ENCODE data around the gene SPIC. TPM values are rescaled to one million over a fixed set of nuclear protein-coding genes. Genes with fewer than 3 reads are reported as not detected.

The SPIC gene
- total and polyA plus RNA-seq, 2 of the 13 experiments (the other 11 are each of a cell fraction or from before 2014, with no cell fraction given) = not detected

DNA sequence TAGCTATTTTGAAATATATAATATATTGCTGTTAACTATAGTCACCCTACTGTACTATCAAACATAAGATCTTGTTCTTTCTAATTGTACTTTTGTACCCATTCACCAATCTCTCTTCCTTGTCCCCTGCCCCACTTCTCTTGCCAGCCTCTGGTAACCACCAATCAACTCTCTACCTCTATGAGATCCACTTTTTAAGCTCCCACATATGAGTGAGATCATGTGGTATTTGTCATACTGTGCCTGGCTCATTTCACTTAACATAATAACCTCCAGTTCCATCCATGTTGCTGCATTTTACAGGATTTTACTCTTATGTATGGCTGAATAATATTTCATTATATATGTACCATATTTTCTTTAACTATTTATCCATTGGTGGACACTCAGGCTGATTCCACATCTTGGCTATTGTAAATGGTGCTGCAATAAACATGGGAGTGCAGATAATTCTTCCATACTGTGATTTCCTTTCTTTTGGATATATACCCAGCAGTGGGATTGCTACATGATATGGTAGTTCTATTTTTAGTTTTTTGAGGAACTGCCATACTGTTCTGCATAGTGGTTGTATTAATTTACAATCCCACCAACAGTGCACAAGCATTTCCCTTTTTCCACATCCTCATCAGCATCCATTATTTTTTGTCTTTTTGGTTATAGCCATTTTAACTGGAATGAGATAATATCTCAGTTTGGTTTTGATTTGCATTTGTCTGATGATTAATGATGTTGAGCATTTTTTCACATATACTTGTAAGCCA is 33.5 kb upstream of the SPIC start:
- in situ Hi-C loops (cut with HindIII; ENCODE audit: extremely low pct_ligation_motif_present, low pct_unique_long_range_greater_than_20kb) = no loop called here
- intact Hi-C loops (cut with micrococcal nuclease; ENCODE audit: unreplicated experiment) = no loop called here
- H2AFZ ChIP-seq (ENCODE audit: low read length) = no peak overlapping the region
- no peaks in the 10 kb centered on the region for H3K9me3 ChIP-seq (ENCODE audit: low read length)
- H3K4me3 ChIP-seq (replicated peaks in 1 of 3; ENCODE audit: insufficient read depth in 1 of 3, low read depth in 2 of 3, low read length in 3 of 3) = no peak overlapping the region
- no TSS peak for BruUV-seq (replicated peaks)
- no peak for TF ChIP-seq DPF2 (CRISPR knock-in tag; IDR thresholded peaks at IDR 0.05; ENCODE audit: borderline replicate concordance, low read depth)
- no peak overlapping the region for H3K27ac ChIP-seq (ENCODE audit: extremely low read length, insufficient read depth, low read length)
- CTCF ChIA-PET (ENCODE audit: low intra/inter-chr PET ratio, low total read pairs) = no interaction called here
- DNase-seq (ENCODE audit: low spot score) (no peak), ATAC-seq (no peak), FAIRE-seq (no peak)
- H3K79me2 ChIP-seq (ENCODE audit: insufficient read depth, low read length) = no peaks in the 10 kb centered on the region
- no peaks in the 10 kb centered on the region for H3K36me3 ChIP-seq (replicated peaks in 1 of 2; ENCODE audit: control insufficient read depth in 1 of 2, insufficient read depth in 2 of 2, low read length in 2 of 2)
- no peak overlapping the region for H3K4me2 ChIP-seq (ENCODE audit: low read depth, low read length)
- POLR2A ChIA-PET = no interaction called here
- no peak overlapping the region for H3K9ac ChIP-seq (ENCODE audit: insufficient read depth, low read depth, low read length)
- no peaks in the 10 kb centered on the region for H4K20me1 ChIP-seq (ENCODE audit: insufficient read depth, low read length)
- no peaks in the 10 kb centered on the region for H3K4me1 ChIP-seq (ENCODE audit: insufficient read depth, low read length)
- peaks cover 0 to 5% of the 10 kb centered on the region in 2 experiments; a peak in 2 of 5 replicates for H3K27me3 ChIP-seq (ENCODE audit: control insufficient read depth in 1 of 2, insufficient read depth in 2 of 2, low read length in 2 of 2)

DNA sequence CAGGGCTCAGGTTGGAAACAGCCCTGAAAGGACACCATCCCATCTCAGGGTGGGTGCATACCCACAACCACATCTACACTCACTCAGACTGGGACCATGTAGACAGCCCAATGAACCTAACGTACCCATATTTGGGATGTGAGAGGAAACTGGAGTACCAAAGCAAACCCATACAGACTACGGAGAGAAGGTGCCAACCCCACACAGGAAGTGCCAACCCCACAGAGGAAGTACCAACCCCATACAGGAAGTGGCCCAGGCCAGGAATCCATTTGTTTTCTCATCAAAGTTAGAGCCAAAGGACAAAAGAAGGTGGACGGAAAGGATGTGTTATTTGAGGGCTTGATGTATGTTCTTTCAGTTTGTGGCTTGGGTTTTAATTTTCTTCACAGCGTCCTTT is 19.5 kb upstream of the SPIC start:
- 47% methylated on average over 4 of the region's 4 CpGs for WGBS (ENCODE audit: low lambda C conversion rate)
- intact Hi-C loops (cut with micrococcal nuclease; ENCODE audit: unreplicated experiment) = no loop called here
- Histone ChIP-seq H3K27ac (ENCODE audit: extremely low read length, insufficient read depth, low read length) (no peak overlapping the region), H2AFZ (ENCODE audit: low read length) (no peak overlapping the region), H3K4me2 (ENCODE audit: low read depth, low read length) (no peak overlapping the region), H3K9me3 (ENCODE audit: low read length) (no peaks in the 10 kb centered on the region), H3K79me2 (ENCODE audit: insufficient read depth, low read length) (no peaks in the 10 kb centered on the region), H3K36me3 (replicated peaks in 1 of 2; ENCODE audit: control insufficient read depth in 1 of 2, insufficient read depth in 2 of 2, low read length in 2 of 2) (no peaks in the 10 kb centered on the region), H3K27me3 (ENCODE audit: control insufficient read depth in 1 of 2, insufficient read depth in 2 of 2, low read length in 2 of 2) (no peaks in the 10 kb centered on the region), H3K9ac (ENCODE audit: insufficient read depth, low read depth, low read length) (no peak overlapping the region), H3K4me1 (ENCODE audit: insufficient read depth, low read length) (peaks cover 9% of the 10 kb centered on the region), H4K20me1 (ENCODE audit: insufficient read depth, low read length) (no peaks in the 10 kb centered on the region), H3K4me3 (replicated peaks in 1 of 3; ENCODE audit: insufficient read depth in 1 of 3, low read depth in 2 of 3, low read length in 3 of 3) (no peak overlapping the region)
- ATAC-seq = no peak
- BruUV-seq (replicated peaks) = no TSS peak
- POLR2A ChIA-PET = no interaction called here
- no peak for TF ChIP-seq ZNF660 (CRISPR knock-in tag; IDR thresholded peaks at IDR 0.05; ENCODE audit: borderline replicate concordance, low read depth)
- 0 out of 2 replicates have a peak, but pooled peaks have one; percentile 17 for TF ChIP-seq GABPA (IDR thresholded peaks at IDR 0.05; ENCODE audit: low read depth, low read length)
- peak; percentile 40; the same call in 1 of the 2 replicates for TF ChIP-seq GABPA (CRISPR knock-in tag; IDR thresholded peaks at IDR 0.05; ENCODE audit: low read depth)
- TF ChIP-seq REXO4 (CRISPR knock-in tag; IDR thresholded peaks at IDR 0.05; ENCODE audit: borderline replicate concordance) = no peak
- TF ChIP-seq, protein P1, sequence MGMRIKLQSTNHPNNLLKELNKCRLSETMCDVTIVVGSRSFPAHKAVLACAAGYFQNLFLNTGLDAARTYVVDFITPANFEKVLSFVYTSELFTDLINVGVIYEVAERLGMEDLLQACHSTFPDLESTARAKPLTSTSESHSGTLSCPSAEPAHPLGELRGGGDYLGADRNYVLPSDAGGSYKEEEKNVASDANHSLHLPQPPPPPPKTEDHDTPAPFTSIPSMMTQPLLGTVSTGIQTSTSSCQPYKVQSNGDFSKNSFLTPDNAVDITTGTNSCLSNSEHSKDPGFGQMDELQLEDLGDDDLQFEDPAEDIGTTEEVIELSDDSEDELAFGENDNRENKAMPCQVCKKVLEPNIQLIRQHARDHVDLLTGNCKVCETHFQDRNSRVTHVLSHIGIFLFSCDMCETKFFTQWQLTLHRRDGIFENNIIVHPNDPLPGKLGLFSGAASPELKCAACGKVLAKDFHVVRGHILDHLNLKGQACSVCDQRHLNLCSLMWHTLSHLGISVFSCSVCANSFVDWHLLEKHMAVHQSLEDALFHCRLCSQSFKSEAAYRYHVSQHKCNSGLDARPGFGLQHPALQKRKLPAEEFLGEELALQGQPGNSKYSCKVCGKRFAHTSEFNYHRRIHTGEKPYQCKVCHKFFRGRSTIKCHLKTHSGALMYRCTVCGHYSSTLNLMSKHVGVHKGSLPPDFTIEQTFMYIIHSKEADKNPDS (CRISPR knock-in tag; IDR thresholded peaks at IDR 0.05) = no peak
- in situ Hi-C loops (cut with HindIII; ENCODE audit: extremely low pct_ligation_motif_present, low pct_unique_long_range_greater_than_20kb) = no loop called here
- CTCF ChIA-PET (ENCODE audit: low intra/inter-chr PET ratio, low total read pairs) = no interaction called here
- no peak for FAIRE-seq
- DNase-seq (ENCODE audit: low spot score) = no peak

Data from HepG2 (cell line).